Measurements from ENCODE around the gene MPST.

DNA sequence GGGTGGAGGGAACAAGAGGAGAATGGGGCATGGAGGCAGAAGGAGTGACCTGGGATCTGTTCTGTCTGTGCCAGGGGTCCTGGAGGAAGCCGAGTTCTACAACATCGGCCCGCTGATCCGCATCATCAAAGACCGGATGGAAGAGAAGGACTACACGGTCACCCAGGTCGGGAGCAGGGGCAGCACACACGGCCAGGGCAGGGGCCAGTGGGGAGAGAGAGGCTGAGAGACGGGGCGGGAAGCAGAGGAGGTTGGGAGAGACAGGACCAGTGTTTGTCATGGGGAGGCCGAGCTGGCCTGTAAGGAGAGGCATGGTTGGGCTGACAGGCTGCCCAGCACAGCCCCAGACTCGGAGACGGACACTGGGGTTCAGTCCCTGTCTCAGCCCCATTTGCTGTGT, 36.7 kb downstream of the MPST start:
- TF ChIP-seq, protein P1, sequence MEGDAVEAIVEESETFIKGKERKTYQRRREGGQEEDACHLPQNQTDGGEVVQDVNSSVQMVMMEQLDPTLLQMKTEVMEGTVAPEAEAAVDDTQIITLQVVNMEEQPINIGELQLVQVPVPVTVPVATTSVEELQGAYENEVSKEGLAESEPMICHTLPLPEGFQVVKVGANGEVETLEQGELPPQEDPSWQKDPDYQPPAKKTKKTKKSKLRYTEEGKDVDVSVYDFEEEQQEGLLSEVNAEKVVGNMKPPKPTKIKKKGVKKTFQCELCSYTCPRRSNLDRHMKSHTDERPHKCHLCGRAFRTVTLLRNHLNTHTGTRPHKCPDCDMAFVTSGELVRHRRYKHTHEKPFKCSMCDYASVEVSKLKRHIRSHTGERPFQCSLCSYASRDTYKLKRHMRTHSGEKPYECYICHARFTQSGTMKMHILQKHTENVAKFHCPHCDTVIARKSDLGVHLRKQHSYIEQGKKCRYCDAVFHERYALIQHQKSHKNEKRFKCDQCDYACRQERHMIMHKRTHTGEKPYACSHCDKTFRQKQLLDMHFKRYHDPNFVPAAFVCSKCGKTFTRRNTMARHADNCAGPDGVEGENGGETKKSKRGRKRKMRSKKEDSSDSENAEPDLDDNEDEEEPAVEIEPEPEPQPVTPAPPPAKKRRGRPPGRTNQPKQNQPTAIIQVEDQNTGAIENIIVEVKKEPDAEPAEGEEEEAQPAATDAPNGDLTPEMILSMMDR (conservative IDR thresholded peaks at IDR 0.05; ENCODE audit: low read length), result no peak
- no peak for TF ChIP-seq EZH2phosphoT487 (IDR thresholded peaks at IDR 0.05; ENCODE audit: borderline replicate concordance, low read depth, low read length)
